NB4 (cell line): ENCODE measurements around the gene MIEF1.

ENCODE experiments used
- DNase-seq: peaks from one replicate; pipeline ENCODE4 v3.0.0; 2010; ENCODE audit warnings: low read depth
- H3K4me3 ChIP-seq: one replicate; pipeline ENCODE4 v1.5.1; 2011; ENCODE audit warnings: mild to moderate bottlenecking, low read depth, low read length, moderate library complexity
- CTCF ChIP-seq: IDR thresholded peaks from one replicate; pipeline ENCODE4 v1.5.1; 2012; ENCODE audit warnings: low read depth, low read length
- MYC ChIP-seq: IDR thresholded peaks from 2 replicates; pipeline ENCODE4 v1.6.1; 2011; ENCODE audit warnings: low read depth, low read length
- POLR2A ChIP-seq: IDR thresholded peaks from 2 replicates; pipeline ENCODE4 v1.6.1; 2011; ENCODE audit warnings: mild to moderate bottlenecking; ENCODE audit not compliant: insufficient read length; ENCODE audit errors: extremely low read depth
- TF ChIP-seq, protein P1 (sequence below): IDR thresholded peaks from 2 replicates; pipeline ENCODE4 v1.6.1; 2011; ENCODE audit warnings: low read depth, low read length

The MIEF1 gene

DNA sequence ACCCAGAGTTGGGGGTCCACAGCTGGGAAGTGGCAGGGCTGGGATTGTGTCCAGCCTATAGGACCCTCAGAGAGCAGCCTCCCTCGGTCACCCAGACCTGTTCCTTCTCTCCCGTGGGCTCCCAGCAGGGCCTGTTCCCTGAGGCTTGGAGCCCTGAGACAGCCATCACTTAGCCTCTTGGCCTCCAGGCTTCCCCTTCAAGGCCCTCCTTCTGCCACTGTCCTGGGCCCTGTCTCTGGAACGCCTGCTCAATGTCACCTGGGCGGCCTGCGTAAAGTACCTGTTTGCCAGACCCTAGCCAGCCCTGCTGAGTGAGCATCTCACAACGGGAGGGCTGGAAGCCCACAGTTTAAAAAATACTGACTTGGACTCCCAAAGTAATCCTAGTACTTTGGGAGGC lies 38.8 kb upstream of the MIEF1 start:
- H3K4me3 ChIP-seq: no peak overlapping the region
- no peak for DNase-seq
- TF ChIP-seq CTCF (no peak), MYC (no peak), POLR2A (no peak)
- TF ChIP-seq, protein P1, sequence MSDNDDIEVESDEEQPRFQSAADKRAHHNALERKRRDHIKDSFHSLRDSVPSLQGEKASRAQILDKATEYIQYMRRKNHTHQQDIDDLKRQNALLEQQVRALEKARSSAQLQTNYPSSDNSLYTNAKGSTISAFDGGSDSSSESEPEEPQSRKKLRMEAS: no peak

- TF ChIP-seq, protein P1: no peak
- no peak for TF ChIP-seq POLR2A
- no peak for TF ChIP-seq MYC
- no peak for TF ChIP-seq CTCF
- DNase-seq: no peak
Observed at GRCh38 chr22:39463931-39464390, 38.1 kb upstream of the MIEF1 start.

DNA sequence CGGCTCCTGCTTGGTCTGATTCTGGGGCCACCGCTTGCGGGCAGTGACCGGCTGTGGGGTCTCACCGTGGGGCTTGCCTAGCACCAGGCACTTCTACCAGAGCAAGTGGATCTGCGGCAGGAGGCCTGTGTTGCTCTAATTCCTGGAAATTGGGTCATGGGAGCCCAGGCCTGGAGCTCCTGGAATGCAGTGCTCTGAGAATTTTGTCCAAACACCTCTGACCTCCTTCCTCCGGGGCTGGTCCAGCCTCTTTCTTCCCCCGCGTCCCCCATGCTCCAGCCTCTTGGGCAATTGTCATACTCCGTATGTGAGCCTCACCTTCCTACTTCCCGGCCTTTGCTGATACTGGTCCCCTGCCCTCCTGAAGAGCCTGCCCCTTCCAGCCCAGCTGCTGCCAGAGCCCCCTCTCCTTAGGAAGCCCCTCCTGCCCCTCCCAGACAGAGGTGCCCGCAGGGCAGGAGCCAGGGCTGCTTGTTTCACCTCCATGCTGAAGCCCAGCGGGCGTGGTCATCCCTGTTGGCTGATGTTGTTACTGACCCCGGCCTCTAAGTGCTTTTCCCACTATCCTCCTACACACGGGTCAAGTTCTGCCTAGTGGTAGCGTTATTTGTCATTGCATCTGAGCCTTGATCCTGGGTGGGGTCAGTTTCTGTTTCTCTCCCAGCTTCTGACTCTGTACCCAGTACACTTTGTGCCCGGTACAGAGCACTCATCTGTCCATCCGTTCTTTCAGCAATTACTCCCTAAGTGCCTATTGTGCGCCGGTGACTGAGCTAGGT lies 35.7 kb upstream of the MIEF1 start:
- TF ChIP-seq POLR2A (no peak), MYC (no peak), CTCF (no peak)
- TF ChIP-seq, protein P1: no peak
- no peak overlapping the region for H3K4me3 ChIP-seq
- DNase-seq: no peak

More at GRCh38 chr22:39463931-39464390, 38.1 kb upstream of the MIEF1 start:
- no peak overlapping the region for H3K4me3 ChIP-seq

DNA sequence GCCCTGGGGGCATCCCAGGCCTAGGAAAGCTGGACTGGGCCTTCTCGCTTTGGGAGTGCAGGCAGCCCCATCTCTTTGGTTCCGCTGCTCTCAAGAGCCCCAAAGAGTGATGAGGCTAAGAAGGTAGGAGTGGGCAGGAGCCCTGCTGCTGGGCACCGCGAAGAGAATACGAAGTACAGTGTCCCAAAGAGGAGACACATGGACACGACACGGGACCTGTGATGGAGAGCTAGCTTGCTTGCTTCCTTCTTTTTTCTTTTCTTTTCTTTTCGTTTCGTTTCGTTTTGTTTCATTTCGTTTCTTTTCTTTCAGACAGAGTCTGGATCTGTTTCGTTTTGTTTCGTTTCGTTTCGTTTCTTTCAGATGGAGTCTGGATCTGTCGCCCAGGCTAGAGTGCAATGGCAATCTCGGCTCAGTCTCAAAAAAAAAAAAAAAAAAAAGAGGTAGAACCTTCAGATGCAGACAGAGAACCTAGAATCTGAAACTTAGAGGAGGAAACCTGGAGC lies 34.6 kb upstream of the MIEF1 start:
- no peak for DNase-seq
- H3K4me3 ChIP-seq: no peak overlapping the region
- no peak for TF ChIP-seq MYC
- no peak for TF ChIP-seq POLR2A
- TF ChIP-seq CTCF: no peak
- TF ChIP-seq, protein P1: no peak

- no peak for DNase-seq
- TF ChIP-seq CTCF (no peak), POLR2A (no peak), MYC (no peak)
- TF ChIP-seq, protein P1: no peak
- no peak overlapping the region for H3K4me3 ChIP-seq
Observed at GRCh38 chr22:39468487-39469325, 33.4 kb upstream of the MIEF1 start.
